Measurements from ENCODE around the gene AAK1.

Gene AAK1

GRCh38 chr2:69434753-69435152 lies 208.8 kb downstream of the AAK1 start:
- Histone ChIP-seq H4K20me1 (ENCODE audit: insufficient read depth, low read length) (no peaks in the 10 kb centered on the region), H3K4me1 (ENCODE audit: insufficient read depth, low read length) (peaks cover 33% of the 10 kb centered on the region), H3K27me3 (ENCODE audit: insufficient read depth, low read length, poor library complexity) (no peaks in the 10 kb centered on the region), H3K36me3 (ENCODE audit: insufficient read depth, low read length) (peaks cover 9% of the 10 kb centered on the region), H2AFZ (ENCODE audit: low read depth, low read length) (no peak overlapping the region), H3K4me3 (ENCODE audit: low read depth in 1 of 2, low read length in 2 of 2) (no peak overlapping the region), H3K79me2 (ENCODE audit: insufficient read depth, low read length) (peaks cover 41% of the 10 kb centered on the region), H3K9me3 (ENCODE audit: insufficient read depth, low read length, severe bottlenecking) (no peaks in the 10 kb centered on the region), H3K4me2 (ENCODE audit: insufficient read depth, low read length) (no peak overlapping the region), H3K9ac (ENCODE audit: low read depth, low read length) (no peak overlapping the region), H3K27ac (ENCODE audit: low read length) (no peak overlapping the region)
- DNase-seq (no peak), ATAC-seq (ENCODE audit: insufficient read depth, low read depth) (no peak)
- TF ChIP-seq EZH2 (IDR thresholded peaks at IDR 0.05; ENCODE audit: borderline replicate concordance, low read depth, low read length, severe bottlenecking) = no peak
- no peak for TF ChIP-seq CTCF (IDR thresholded peaks at IDR 0.05; ENCODE audit: borderline replicate concordance, extremely low read depth, low read length, poor library complexity, severe bottlenecking)

GRCh38 chr2:69429491-69430183 lies 213.9 kb downstream of the AAK1 start:
- Histone ChIP-seq H3K9me3 (ENCODE audit: insufficient read depth, low read length, severe bottlenecking) (no peaks in the 10 kb centered on the region), H3K79me2 (ENCODE audit: insufficient read depth, low read length) (peaks cover 9% of the 10 kb centered on the region), H3K27me3 (ENCODE audit: insufficient read depth, low read length, poor library complexity) (no peaks in the 10 kb centered on the region), H3K27ac (ENCODE audit: low read length) (no peak overlapping the region), H4K20me1 (ENCODE audit: insufficient read depth, low read length) (no peaks in the 10 kb centered on the region), H3K4me3 (ENCODE audit: low read depth in 1 of 2, low read length in 2 of 2) (no peak overlapping the region), H3K4me2 (ENCODE audit: insufficient read depth, low read length) (no peak overlapping the region), H3K9ac (ENCODE audit: low read depth, low read length) (no peak overlapping the region), H2AFZ (ENCODE audit: low read depth, low read length) (no peak overlapping the region), H3K4me1 (ENCODE audit: insufficient read depth, low read length) (0 out of 2 replicates have a peak, but pooled peaks cover 2% of the 10 kb centered on the region), H3K36me3 (ENCODE audit: insufficient read depth, low read length) (peaks cover 37% of the 10 kb centered on the region)
- TF ChIP-seq EZH2 (IDR thresholded peaks at IDR 0.05; ENCODE audit: borderline replicate concordance, low read depth, low read length, severe bottlenecking) (no peak), CTCF (IDR thresholded peaks at IDR 0.05; ENCODE audit: borderline replicate concordance, extremely low read depth, low read length, poor library complexity, severe bottlenecking) (no peak)
- ATAC-seq (ENCODE audit: insufficient read depth, low read depth) = no peak
- no peak for DNase-seq

GRCh38 chr2:69428981-69429380 lies 214.6 kb downstream of the AAK1 start:
- Histone ChIP-seq H3K9me3 (ENCODE audit: insufficient read depth, low read length, severe bottlenecking) (no peaks in the 10 kb centered on the region), H4K20me1 (ENCODE audit: insufficient read depth, low read length) (no peaks in the 10 kb centered on the region), H3K36me3 (ENCODE audit: insufficient read depth, low read length) (peaks cover 37% of the 10 kb centered on the region), H3K4me2 (ENCODE audit: insufficient read depth, low read length) (no peak overlapping the region), H3K4me3 (ENCODE audit: low read depth in 1 of 2, low read length in 2 of 2) (no peak overlapping the region), H3K79me2 (ENCODE audit: insufficient read depth, low read length) (peaks cover 8% of the 10 kb centered on the region), H3K9ac (ENCODE audit: low read depth, low read length) (no peak overlapping the region), H3K27me3 (ENCODE audit: insufficient read depth, low read length, poor library complexity) (no peaks in the 10 kb centered on the region), H2AFZ (ENCODE audit: low read depth, low read length) (no peak overlapping the region), H3K27ac (ENCODE audit: low read length) (no peak overlapping the region), H3K4me1 (ENCODE audit: insufficient read depth, low read length) (no peaks in the 10 kb centered on the region)
- ATAC-seq (ENCODE audit: insufficient read depth, low read depth) (no peak), DNase-seq (no peak)
- TF ChIP-seq EZH2 (IDR thresholded peaks at IDR 0.05; ENCODE audit: borderline replicate concordance, low read depth, low read length, severe bottlenecking) = no peak
- no peak for TF ChIP-seq CTCF (IDR thresholded peaks at IDR 0.05; ENCODE audit: borderline replicate concordance, extremely low read depth, low read length, poor library complexity, severe bottlenecking)
